Uterus (tissue), 4 donors: ENCODE measurements around the gene ATAD2B. TPM values are rescaled to one million over a fixed set of nuclear protein-coding genes. Genes with fewer than 3 reads are reported as not detected.
A peak's percentile ranks its signal among the peaks of the same experiment; 100 is the strongest.

Source experiments
- DNase-seq, 2 donors: peaks; one replicate each; pipeline ENCODE4 v3.0.0-alpha.2; 2019 to 2020
- H3K27ac ChIP-seq, 2 donors: fragments of 200-600 bp; sonication (generic); 1 replicate in 1 of 2; 2 replicates in 1 of 2; pipeline ENCODE4 v1.5.1; 2016 to 2018
- H3K27me3 ChIP-seq, 2 donors: fragments of 200-600 bp; sonication (generic); one replicate each; pipeline ENCODE4 v1.5.1; 2018 to 2019; ENCODE audit warnings: control low read depth in 1 of 2
- H3K36me3 ChIP-seq, 2 donors: fragments of 200-600 bp; sonication (generic); one replicate each; pipeline ENCODE4 v1.5.1; 2019; ENCODE audit warnings: control low read depth in 1 of 2
- H3K4me1 ChIP-seq, 2 donors: fragments of 200-600 bp; sonication (generic); one replicate each; pipeline ENCODE4 v1.5.1; 2018 to 2019; ENCODE audit warnings: control low read depth in 1 of 2
- H3K4me3 ChIP-seq, 2 donors: fragments of 200-600 bp; sonication (generic); 1 replicate in 1 of 2; 2 replicates in 1 of 2; pipeline ENCODE4 v1.5.1; 2018 to 2019; ENCODE audit warnings: mild to moderate bottlenecking in 1 of 2
- H3K9me3 ChIP-seq, 2 donors: fragments of 200-600 bp; sonication (generic); one replicate each; pipeline ENCODE4 v1.5.1; 2019; ENCODE audit warnings: control low read depth in 1 of 2
- CTCF ChIP-seq, 4 experiments: fragments of 200-600 bp in 2 of 4; fragments of 450-650 bp in 2 of 4; sonication (generic) in 2 of 4; IDR thresholded peaks; one replicate each; pipeline ENCODE4 v1.5.1; 2016 to 2019; ENCODE audit warnings: antibody characterized with exemption in 4 of 4, mild to moderate bottlenecking in 2 of 4, moderate library complexity in 1 of 4
- POLR2A ChIP-seq, 2 donors: fragments of 450-650 bp; IDR thresholded peaks; one replicate each; pipeline ENCODE4 v1.6.1; 2016; ENCODE audit warnings: antibody characterized with exemption in 2 of 2, mild to moderate bottlenecking in 1 of 2, moderate library complexity in 1 of 2
- intact Hi-C: fragments of 100-400 bp; cut with DNase I; formaldehyde crosslinking; loops from one replicate; pipeline ENCODE4 v1.15.1; 2023; ENCODE audit warnings: low total_unique reads
- total RNA-seq, 4 donors: library from RNA; depleted of rRNA in 3 of 4; stranded (reverse); fragments of >200 nt in 3 of 4; gene quantifications; one replicate each; pipeline versions ENCODE4 v1.1.0 to v1.2.4, GENCODE V29; 2014 to 2023
- donor health status: DM: yes; HTN: yes; CAD: no.

Gene ATAD2B
- total RNA-seq, 4 donors from 2014 or later, result 14.1 to 67.5 (median 32.3) TPM

- TF ChIP-seq CTCF (IDR thresholded peaks at IDR 0.05) (no peak), POLR2A (IDR thresholded peaks at IDR 0.05) (no peak)
- H3K27me3 ChIP-seq, result no peaks in the 10 kb centered on the region
- H3K36me3 ChIP-seq, result no peaks in the 10 kb centered on the region
- no peaks in the 10 kb centered on the region for H3K9me3 ChIP-seq
- DNase-seq, result no peak
- intact Hi-C loops, result no loop called here
- H3K4me3 ChIP-seq, result no peak overlapping the region
- no peaks in the 10 kb centered on the region for H3K4me1 ChIP-seq
- H3K27ac ChIP-seq, result no peak overlapping the region
Measured at GRCh38 chr2:23947350-23947749, 20.4 kb upstream of the ATAD2B start.

GRCh38 chr2:23944976-23945375, 18.1 kb upstream of the ATAD2B start:
- DNase-seq, result no peak
- intact Hi-C loops, result no loop called here
- Histone ChIP-seq H3K4me3 (no peak overlapping the region), H3K27me3 (no peaks in the 10 kb centered on the region), H3K36me3 (no peaks in the 10 kb centered on the region), H3K9me3 (no peaks in the 10 kb centered on the region), H3K27ac (no peak overlapping the region), H3K4me1 (no peaks in the 10 kb centered on the region)
- TF ChIP-seq CTCF (IDR thresholded peaks at IDR 0.05), result no peak
- TF ChIP-seq POLR2A (IDR thresholded peaks at IDR 0.05), result no peak

- intact Hi-C loops, result no loop called here
- Histone ChIP-seq H3K36me3 (no peaks in the 10 kb centered on the region), H3K27ac (no peak overlapping the region), H3K27me3 (no peaks in the 10 kb centered on the region), H3K4me1 (no peaks in the 10 kb centered on the region), H3K4me3 (no peak overlapping the region), H3K9me3 (no peaks in the 10 kb centered on the region)
- TF ChIP-seq CTCF (IDR thresholded peaks at IDR 0.05), result no peak
- TF ChIP-seq POLR2A (IDR thresholded peaks at IDR 0.05), result no peak
- no peak for DNase-seq
Measured at GRCh38 chr2:23944527-23944926, 17.6 kb upstream of the ATAD2B start.

- TF ChIP-seq POLR2A (IDR thresholded peaks at IDR 0.05) (no peak), CTCF (IDR thresholded peaks at IDR 0.05) (no peak)
- Histone ChIP-seq H3K36me3 (no peaks in the 10 kb centered on the region), H3K27me3 (no peaks in the 10 kb centered on the region), H3K27ac (no peak overlapping the region), H3K4me1 (no peaks in the 10 kb centered on the region), H3K4me3 (no peak overlapping the region), H3K9me3 (no peaks in the 10 kb centered on the region)
- intact Hi-C loops, result no loop called here
- no peak for DNase-seq
Measured at GRCh38 chr2:23943666-23944065, 16.7 kb upstream of the ATAD2B start.

- DNase-seq, result no peak
- Histone ChIP-seq H3K27ac (peak overlapping the region; percentile 92 to 96), H3K4me1 (no peaks in the 10 kb centered on the region), H3K4me3 (peak overlapping the region in 1 of 2 donors; percentile 93), H3K27me3 (no peaks in the 10 kb centered on the region), H3K9me3 (no peaks in the 10 kb centered on the region), H3K36me3 (no peaks in the 10 kb centered on the region)
- TF ChIP-seq POLR2A (IDR thresholded peaks at IDR 0.05), result no peak
- intact Hi-C loops, result no loop called here
Measured at GRCh38 chr2:23941644-23942043, 14.7 kb upstream of the ATAD2B start.
